Tibial nerve (tissue), 4 donors: Measurements from ENCODE around the gene TP53. TPM values are rescaled to one million over a fixed set of nuclear protein-coding genes. Genes with fewer than 3 reads are reported as not detected.

Source experiments
- DNase-seq, 2 donors: peaks; one replicate each; pipeline ENCODE4 v3.0.0-alpha.2; 2019; ENCODE audit warnings: low spot score in 2 of 2
- H3K27ac ChIP-seq, 4 donors: fragments of 200-600 bp; sonication (generic) in 3 of 4; one replicate each; pipeline ENCODE4 v1.5.1; 2017 to 2019; ENCODE audit warnings: mild to moderate bottlenecking in 1 of 4
- H3K27me3 ChIP-seq, 2 donors: fragments of 200-600 bp; sonication (generic) in 1 of 2; one replicate each; pipeline versions ENCODE4 v1.5.1 to v1.6.0; 2017 to 2019
- H3K36me3 ChIP-seq, 3 donors: fragments of 200-600 bp; sonication (generic); one replicate each; pipeline ENCODE4 v1.5.1; 2018 to 2019
- H3K4me1 ChIP-seq, 4 donors: fragments of 200-600 bp; sonication (generic) in 3 of 4; one replicate each; pipeline ENCODE4 v1.5.1; 2017 to 2019
- H3K4me3 ChIP-seq, 4 donors: fragments of 200-600 bp; sonication (generic) in 3 of 4; one replicate each; pipeline ENCODE4 v1.5.1; 2017 to 2019; ENCODE audit warnings: mild to moderate bottlenecking in 1 of 4, moderate library complexity in 1 of 4
- H3K9me3 ChIP-seq, 4 donors: fragments of 200-600 bp; sonication (generic) in 3 of 4; one replicate each; pipeline ENCODE4 v1.5.1; 2017 to 2019
- CTCF ChIP-seq, 5 experiments: fragments of 200-600 bp in 3 of 5; fragments of 450-650 bp in 2 of 5; sonication (generic) in 3 of 5; IDR thresholded peaks; one replicate each; pipeline ENCODE4 v1.5.1; 2016 to 2019; ENCODE audit warnings: antibody characterized with exemption in 5 of 5, mild to moderate bottlenecking in 3 of 5, moderate library complexity in 2 of 5
- EP300 ChIP-seq, 2 donors: sonication (generic); formaldehyde crosslinking; IDR thresholded peaks; one replicate each; pipeline ENCODE4 v1.6.1; 2017; ENCODE audit warnings: antibody characterized with exemption in 2 of 2, mild to moderate bottlenecking in 1 of 2
- POLR2A ChIP-seq, 2 donors: fragments of 450-650 bp; IDR thresholded peaks; one replicate each; pipeline ENCODE4 v1.6.1; 2017; ENCODE audit warnings: antibody characterized with exemption in 2 of 2, mild to moderate bottlenecking in 2 of 2, moderate library complexity in 2 of 2
- WGBS, 2 donors: methylation state at CpG; one replicate each; pipeline ENCODE4 v1.1.5; 2018; 5-methylcytosine and 5-hydroxymethylcytosine counted together
- total RNA-seq, 4 donors: library from RNA; depleted of rRNA; stranded (reverse); fragments of >200 nt; gene quantifications; one replicate each; pipeline ENCODE4 v1.1.0, GENCODE V29; 2016

Gene TP53
- total RNA-seq, 4 donors from 2014 or later: 26.7 to 32.1 (median 30.0) TPM

GRCh38 chr17:7715936-7716886 is 28.9 kb upstream of the TP53 start:
- Histone ChIP-seq H3K4me1 (peaks cover 0 to 20% (median 18%) of the 10 kb centered on the region in 4 donors), H3K4me3 (peak overlapping the region in 3 of 4 donors; percentile 42 to 62 (median 48)), H3K9me3 (no peaks in the 10 kb centered on the region), H3K27ac (no peak overlapping the region), H3K36me3 (no peaks in the 10 kb centered on the region), H3K27me3 (peaks cover 0 to 66% of the 10 kb centered on the region in 2 donors)
- TF ChIP-seq EP300 (IDR thresholded peaks at IDR 0.05) (no peak), POLR2A (IDR thresholded peaks at IDR 0.05) (no peak), CTCF (IDR thresholded peaks at IDR 0.05) (no peak)
- DNase-seq: no peak
- WGBS, 2 donors: 31 to 35% methylated on average over 20 of the region's 20 CpGs

- Histone ChIP-seq H3K4me1 (peaks cover 0 to 20% (median 18%) of the 10 kb centered on the region in 4 donors), H3K9me3 (no peaks in the 10 kb centered on the region), H3K27me3 (peaks cover 0 to 70% of the 10 kb centered on the region in 2 donors), H3K4me3 (no peak overlapping the region), H3K27ac (no peak overlapping the region), H3K36me3 (no peaks in the 10 kb centered on the region)
- WGBS, 2 donors: 69 to 70% methylated on average over 10 of the region's 10 CpGs
- TF ChIP-seq EP300 (IDR thresholded peaks at IDR 0.05): no peak
- no peak for TF ChIP-seq CTCF (IDR thresholded peaks at IDR 0.05)
- no peak for TF ChIP-seq POLR2A (IDR thresholded peaks at IDR 0.05)
- no peak for DNase-seq
Measured at GRCh38 chr17:7714721-7715594, 27.7 kb upstream of the TP53 start.

GRCh38 chr17:7713782-7714181 is 26.5 kb upstream of the TP53 start:
- H3K27me3 ChIP-seq: peaks cover 0 to 70% of the 10 kb centered on the region in 2 donors
- no peak overlapping the region for H3K27ac ChIP-seq
- no peak for TF ChIP-seq EP300 (IDR thresholded peaks at IDR 0.05)
- TF ChIP-seq CTCF (IDR thresholded peaks at IDR 0.05): no peak
- TF ChIP-seq POLR2A (IDR thresholded peaks at IDR 0.05): no peak
- no peak overlapping the region for H3K4me3 ChIP-seq
- H3K9me3 ChIP-seq: no peaks in the 10 kb centered on the region
- WGBS, 2 donors: 20 to 21% methylated on average over 9 of the region's 9 CpGs
- peaks cover 0 to 20% (median 18%) of the 10 kb centered on the region in 4 donors for H3K4me1 ChIP-seq
- no peak for DNase-seq
- no peaks in the 10 kb centered on the region for H3K36me3 ChIP-seq

- DNase-seq: no peak
- H3K9me3 ChIP-seq: no peaks in the 10 kb centered on the region
- TF ChIP-seq EP300 (IDR thresholded peaks at IDR 0.05): no peak
- no peak for TF ChIP-seq CTCF (IDR thresholded peaks at IDR 0.05)
- no peak for TF ChIP-seq POLR2A (IDR thresholded peaks at IDR 0.05)
- WGBS, 2 donors: 6 to 9% methylated on average over 16 to 19 of the region's 19 CpGs
- no peak overlapping the region for H3K27ac ChIP-seq
- no peaks in the 10 kb centered on the region for H3K36me3 ChIP-seq
- H3K27me3 ChIP-seq: peaks cover 0 to 85% of the 10 kb centered on the region in 2 donors
- peaks cover 0 to 10% (median 10%) of the 10 kb centered on the region in 4 donors for H3K4me1 ChIP-seq
- H3K4me3 ChIP-seq: no peak overlapping the region
Measured at GRCh38 chr17:7712111-7712771, 25.0 kb upstream of the TP53 start.
